SK-N-MC (cell line): ENCODE results near the gene GFOD1.

ENCODE experiments used
- EZH2 ChIP-seq: fragments of 200-600 bp; sonication (generic); IDR thresholded peaks from one replicate; pipeline ENCODE4 v1.6.1; 2017; ENCODE audit warnings: antibody characterized with exemption
- FOXP2 ChIP-seq: optimal IDR thresholded peaks from 2 replicates; pipeline ENCODE3; 2011; ENCODE audit warnings: mild to moderate bottlenecking, moderate library complexity; ENCODE audit not compliant: insufficient read depth; ENCODE audit errors: extremely low read length, control extremely low read depth
- POLR2AphosphoS5 ChIP-seq: IDR thresholded peaks from 2 replicates; pipeline ENCODE4 v1.6.1; 2012; ENCODE audit warnings: mild to moderate bottlenecking, low read depth, low read length, borderline replicate concordance

GRCh38 chr6:13352165-13352564 is 135.2 kb downstream of the GFOD1 start:
- TF ChIP-seq EZH2, result no peak
- no peak for TF ChIP-seq POLR2AphosphoS5
- no peak for TF ChIP-seq FOXP2
